H1 (cell line): ENCODE measurements around the gene AK2. TPM values are rescaled to one million over a fixed set of nuclear protein-coding genes. Genes with fewer than 3 reads are reported as not detected.

ENCODE experiments used
- CEBPB ChIP-seq: IDR thresholded peaks from 2 replicates; pipeline ENCODE4 v1.6.1; 2012; ENCODE audit warnings: low read depth, low read length
- CHD7 ChIP-seq: fragments of 300-600 bp; sonication (generic); IDR thresholded peaks from 2 replicates; pipeline ENCODE4 v1.7.1; 2012; ENCODE audit warnings: low read length, moderate library complexity, mild to moderate bottlenecking, inconsistent platforms; ENCODE audit not compliant: insufficient replicate concordance
- JUND ChIP-seq: IDR thresholded peaks from 2 replicates; pipeline ENCODE4 v1.6.1; 2011; ENCODE audit warnings: mild to moderate bottlenecking, improper control_type of control experiment, low read length
- SUZ12 ChIP-seq: fragments of 200-600 bp; sonication (generic); IDR thresholded peaks from 2 replicates; pipeline ENCODE4 v1.6.1; 2012; ENCODE audit warnings: mild to moderate bottlenecking, inconsistent platforms, low read length, moderate library complexity, mixed read lengths
- polyA plus RNA-seq, 7 experiments: library from polyadenylated mRNA; depleted of rRNA in 3 of 7; stranded (reverse) in 5 of 7; unstranded in 2 of 7; fragments of >200 nt in 5 of 7; fragments of 200-250 nt in 2 of 7; gene quantifications; 1 replicate in 5 of 7; 2 replicates in 1 of 7; 4 replicates in 1 of 7; pipeline versions ENCODE4 v1.2.1 to v1.2.3, GENCODE V29; 2011 to 2013; ENCODE audit warnings: missing spikeins in 2 of 7, mixed read lengths in 2 of 7
- total RNA-seq: library from RNA; stranded (reverse); fragmentation: NEBNext Ultra II Directional; extraction: Animal tissue kit (Norgen Biotek cat#: 25700); gene quantifications from 2 replicates; pipeline ENCODE4 v1.2.1, GENCODE V29; 2021

Gene AK2
- total and polyA plus RNA-seq, 2 of the 8 experiments (the other 6 are each of a cell fraction or from before 2014, with no cell fraction given) = 92.3 to 137 TPM

- TF ChIP-seq CHD7 = no peak
- no peak for TF ChIP-seq JUND
- TF ChIP-seq SUZ12 = no peak
- no peak for TF ChIP-seq CEBPB
Measured at GRCh38 chr1:33029209-33029608, 7.5 kb downstream of the AK2 start (continued).
